OCI-LY3 (cell line): ENCODE measurements around the gene ENGASE.

Experiments
- H2AFZ ChIP-seq: fragments of 200-600, 300-600 bp; shearing (Covaris generic); 2 replicates; pipeline ENCODE4 v1.6.0; 2014; ENCODE audit warnings: antibody characterized with exemption, low read depth, low read length
- H3K27ac ChIP-seq: fragments of 200-600, 300-600 bp; sonication (generic); 2 replicates; pipeline ENCODE4 v1.5.1; 2014; ENCODE audit warnings: mild to moderate bottlenecking, low read length, moderate library complexity, mixed read lengths
- H3K27me3 ChIP-seq: fragments of 200-600, 300-600 bp; sonication (generic); 2 replicates; pipeline ENCODE4 v1.6.1; 2014; ENCODE audit warnings: low read depth, low read length, mixed read lengths
- H3K36me3 ChIP-seq: fragments of 200-600, 300-600 bp; sonication (generic); replicated peaks from 2 replicates; pipeline ENCODE3; 2014; ENCODE audit warnings: low read depth, low read length, mixed read lengths
- H3K4me1 ChIP-seq: fragments of 300-600, 200-600 bp; sonication (generic); 2 replicates; pipeline ENCODE4 v1.6.1; 2014; ENCODE audit warnings: low read length, mixed read lengths
- H3K4me2 ChIP-seq: fragments of 200-600, 300-600 bp; sonication (generic); 2 replicates; pipeline ENCODE4 v1.6.1; 2014; ENCODE audit warnings: low read length, mixed read lengths
- H3K4me3 ChIP-seq: fragments of 300-600, 200-600 bp; sonication (generic); 2 replicates; pipeline ENCODE4 v1.5.1; 2014; ENCODE audit warnings: antibody characterized with exemption, mild to moderate bottlenecking, low read length, moderate library complexity
- H3K79me2 ChIP-seq: fragments of 300-600, 200-600 bp; shearing (Covaris generic); 2 replicates; pipeline ENCODE4 v1.6.1; 2014; ENCODE audit warnings: mild to moderate bottlenecking, low read length, mixed read lengths
- H3K9ac ChIP-seq: fragments of 300-600, 200-600 bp; shearing (Covaris generic); 2 replicates; pipeline ENCODE4 v1.6.0; 2014; ENCODE audit warnings: mild to moderate bottlenecking, low read length, moderate library complexity
- H3K9me3 ChIP-seq: fragments of 200-600, 300-600 bp; shearing (Covaris generic); 2 replicates; pipeline ENCODE4 v1.6.1; 2014; ENCODE audit warnings: low read length, mixed read lengths; ENCODE audit not compliant: insufficient read depth
- H4K20me1 ChIP-seq: fragments of 200-600, 300-600 bp; sonication (generic); 2 replicates; pipeline ENCODE4 v1.6.1; 2016; ENCODE audit warnings: low read length, mixed read lengths; ENCODE audit not compliant: insufficient read depth
- EZH2phosphoT487 ChIP-seq: fragments of 200-600 bp; shearing (Covaris generic); IDR thresholded peaks from 2 replicates; pipeline ENCODE4 v1.6.1; 2018; ENCODE audit warnings: antibody characterized with exemption, mixed run types, low read depth
- TF ChIP-seq, protein P1 (sequence below): fragments of 200-600, 300-600 bp; sonication (generic); IDR thresholded peaks from 2 replicates; pipeline ENCODE4 v1.5.1; 2014; ENCODE audit warnings: antibody characterized with exemption, low read length, low read depth

The ENGASE gene

DNA sequence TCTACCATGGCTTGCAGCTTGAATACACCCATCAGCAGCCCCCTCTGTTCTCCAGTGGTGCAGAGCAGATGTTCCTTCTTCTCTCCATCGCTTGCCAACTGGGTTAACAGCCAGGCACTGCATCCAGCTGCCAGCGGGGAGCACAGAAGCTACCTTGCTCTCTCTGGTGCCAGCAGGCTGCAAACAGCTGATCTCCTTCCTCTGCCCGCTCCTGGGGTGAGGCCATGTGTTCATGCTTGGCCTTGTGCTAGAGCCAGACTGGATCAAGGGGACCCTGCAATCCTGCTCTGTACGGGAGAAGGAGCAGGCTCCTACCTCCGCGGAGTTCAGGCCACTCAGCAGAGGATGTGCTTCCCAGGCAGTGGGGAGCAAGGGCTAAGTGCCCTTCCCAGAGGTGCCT lies 24.1 kb upstream of the ENGASE start:
- H4K20me1 ChIP-seq: no peaks in the 10 kb centered on the region
- no peak for TF ChIP-seq EZH2phosphoT487
- TF ChIP-seq, protein P1, sequence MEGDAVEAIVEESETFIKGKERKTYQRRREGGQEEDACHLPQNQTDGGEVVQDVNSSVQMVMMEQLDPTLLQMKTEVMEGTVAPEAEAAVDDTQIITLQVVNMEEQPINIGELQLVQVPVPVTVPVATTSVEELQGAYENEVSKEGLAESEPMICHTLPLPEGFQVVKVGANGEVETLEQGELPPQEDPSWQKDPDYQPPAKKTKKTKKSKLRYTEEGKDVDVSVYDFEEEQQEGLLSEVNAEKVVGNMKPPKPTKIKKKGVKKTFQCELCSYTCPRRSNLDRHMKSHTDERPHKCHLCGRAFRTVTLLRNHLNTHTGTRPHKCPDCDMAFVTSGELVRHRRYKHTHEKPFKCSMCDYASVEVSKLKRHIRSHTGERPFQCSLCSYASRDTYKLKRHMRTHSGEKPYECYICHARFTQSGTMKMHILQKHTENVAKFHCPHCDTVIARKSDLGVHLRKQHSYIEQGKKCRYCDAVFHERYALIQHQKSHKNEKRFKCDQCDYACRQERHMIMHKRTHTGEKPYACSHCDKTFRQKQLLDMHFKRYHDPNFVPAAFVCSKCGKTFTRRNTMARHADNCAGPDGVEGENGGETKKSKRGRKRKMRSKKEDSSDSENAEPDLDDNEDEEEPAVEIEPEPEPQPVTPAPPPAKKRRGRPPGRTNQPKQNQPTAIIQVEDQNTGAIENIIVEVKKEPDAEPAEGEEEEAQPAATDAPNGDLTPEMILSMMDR: no peak
- no peaks in the 10 kb centered on the region for H3K9me3 ChIP-seq
- H3K9ac ChIP-seq: no peak overlapping the region
- no peaks in the 10 kb centered on the region for H3K36me3 ChIP-seq
- peaks cover 8% of the 10 kb centered on the region for H3K27me3 ChIP-seq
- no peak overlapping the region for H3K27ac ChIP-seq
- no peak overlapping the region for H3K4me2 ChIP-seq
- no peaks in the 10 kb centered on the region for H3K79me2 ChIP-seq
- no peak overlapping the region for H2AFZ ChIP-seq
- H3K4me3 ChIP-seq: no peak overlapping the region
- H3K4me1 ChIP-seq: no peaks in the 10 kb centered on the region

DNA sequence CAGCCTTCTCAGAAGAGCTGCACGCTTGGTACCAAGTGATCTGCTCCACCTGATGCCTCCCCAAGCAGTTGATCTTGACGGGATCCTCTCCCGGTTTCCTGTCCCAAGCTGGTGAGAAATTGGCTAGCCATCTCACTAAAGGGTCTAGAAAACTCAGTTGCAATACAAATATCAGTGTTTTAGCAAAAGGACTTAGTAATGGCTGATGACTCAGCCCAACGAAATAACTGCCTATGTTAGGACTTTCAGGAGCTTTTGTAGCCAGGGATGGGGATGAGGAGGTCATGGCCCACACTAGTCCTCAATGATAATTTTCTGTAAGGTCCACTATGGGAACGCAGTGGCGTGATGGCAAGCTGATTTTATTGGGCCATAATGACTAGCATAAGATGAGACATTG lies 23.3 kb upstream of the ENGASE start:
- Histone ChIP-seq H3K27me3 (peaks cover 8% of the 10 kb centered on the region), H3K4me3 (no peak overlapping the region), H3K36me3 (no peaks in the 10 kb centered on the region), H4K20me1 (no peaks in the 10 kb centered on the region), H3K79me2 (no peaks in the 10 kb centered on the region), H2AFZ (no peak overlapping the region), H3K9ac (no peak overlapping the region), H3K9me3 (no peaks in the 10 kb centered on the region), H3K4me1 (no peaks in the 10 kb centered on the region), H3K27ac (no peak overlapping the region), H3K4me2 (no peak overlapping the region)
- no peak for TF ChIP-seq EZH2phosphoT487
- TF ChIP-seq, protein P1: no peak

DNA sequence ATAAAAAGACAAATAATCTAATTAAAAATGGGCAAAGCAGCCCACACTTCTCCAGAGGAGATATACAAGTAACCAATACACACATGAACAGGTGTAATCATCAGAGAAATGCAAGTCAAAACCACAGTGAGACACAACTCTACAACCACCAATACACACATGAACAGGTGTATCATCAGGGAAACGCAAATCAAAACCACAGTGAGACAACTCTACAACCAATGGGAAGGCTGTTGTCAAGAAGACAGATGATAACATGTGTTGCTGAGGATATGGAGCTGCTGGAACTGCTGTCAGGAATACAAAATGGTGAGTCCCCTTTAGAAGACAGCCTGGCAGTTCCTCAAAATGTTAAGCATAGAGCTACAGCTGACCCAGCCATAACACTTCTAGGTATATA lies 22.5 kb upstream of the ENGASE start:
- H3K27ac ChIP-seq: no peak overlapping the region
- H3K4me2 ChIP-seq: no peak overlapping the region
- H4K20me1 ChIP-seq: no peaks in the 10 kb centered on the region
- peaks cover 8% of the 10 kb centered on the region for H3K27me3 ChIP-seq
- H3K9ac ChIP-seq: no peak overlapping the region
- no peaks in the 10 kb centered on the region for H3K79me2 ChIP-seq
- H3K4me1 ChIP-seq: no peaks in the 10 kb centered on the region
- no peak for TF ChIP-seq EZH2phosphoT487
- TF ChIP-seq, protein P1: no peak
- no peaks in the 10 kb centered on the region for H3K9me3 ChIP-seq
- H3K4me3 ChIP-seq: no peak overlapping the region
- H2AFZ ChIP-seq: no peak overlapping the region
- H3K36me3 ChIP-seq: no peaks in the 10 kb centered on the region

DNA sequence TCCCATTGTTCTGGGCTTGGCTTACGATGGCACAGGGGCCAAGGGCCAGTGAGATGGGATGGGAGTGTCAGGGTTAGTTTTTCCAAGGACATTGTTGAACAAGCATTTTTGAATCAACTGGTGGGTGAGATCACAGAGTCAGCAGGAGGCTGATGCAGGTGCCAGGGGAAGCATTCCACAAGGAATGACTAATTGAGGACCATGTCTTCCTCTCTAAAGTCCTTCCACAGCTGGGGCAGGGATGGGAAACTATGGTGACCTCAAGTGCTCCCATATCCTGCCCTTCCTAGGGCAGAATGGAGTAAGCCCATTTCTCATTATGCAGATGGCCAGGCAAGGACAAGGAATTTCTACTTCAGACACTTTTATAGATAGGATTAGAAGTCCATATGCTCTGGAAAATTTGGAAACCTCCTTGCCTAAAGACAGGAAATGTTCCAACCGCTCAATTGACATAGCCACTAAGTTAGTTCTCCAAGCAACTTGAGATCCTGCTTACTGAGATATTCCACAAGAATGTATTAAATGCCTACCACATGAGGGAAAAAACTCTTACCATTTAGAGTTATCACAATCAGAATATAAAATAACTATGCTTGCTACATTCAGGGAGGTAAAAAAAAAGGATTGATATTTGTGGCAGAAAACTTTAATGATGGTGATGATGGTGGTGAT lies 21.2 kb upstream of the ENGASE start:
- H2AFZ ChIP-seq: no peak overlapping the region
- TF ChIP-seq, protein P1: no peak
- TF ChIP-seq EZH2phosphoT487: no peak
- H4K20me1 ChIP-seq: no peaks in the 10 kb centered on the region
- H3K27ac ChIP-seq: no peak overlapping the region
- H3K27me3 ChIP-seq: peaks cover 8% of the 10 kb centered on the region
- no peaks in the 10 kb centered on the region for H3K36me3 ChIP-seq
- no peak overlapping the region for H3K9ac ChIP-seq
- no peak overlapping the region for H3K4me3 ChIP-seq
- H3K9me3 ChIP-seq: no peaks in the 10 kb centered on the region
- H3K79me2 ChIP-seq: no peaks in the 10 kb centered on the region
- H3K4me1 ChIP-seq: no peaks in the 10 kb centered on the region
- H3K4me2 ChIP-seq: no peak overlapping the region
